Measurements from ENCODE around the gene YIF1A.

YIF1A gene

GRCh38 chr11:66271816-66272215, 17.1 kb downstream of the YIF1A start:
- CTCF ChIA-PET: no interaction called here
- TF ChIP-seq CTCF (IDR thresholded peaks at IDR 0.05; ENCODE audit: control extremely low read depth, extremely low read depth, low read depth, missing control alignments): no peak
- POLR2A ChIA-PET: interaction anchor here (2.0 kb wide), 1 partner anchor 17 kb away, joined by 7 read pairs; the partner anchor contains the start of gene YIF1A
- DNase-seq (ENCODE audit: extremely low spot score): no peak

DNA sequence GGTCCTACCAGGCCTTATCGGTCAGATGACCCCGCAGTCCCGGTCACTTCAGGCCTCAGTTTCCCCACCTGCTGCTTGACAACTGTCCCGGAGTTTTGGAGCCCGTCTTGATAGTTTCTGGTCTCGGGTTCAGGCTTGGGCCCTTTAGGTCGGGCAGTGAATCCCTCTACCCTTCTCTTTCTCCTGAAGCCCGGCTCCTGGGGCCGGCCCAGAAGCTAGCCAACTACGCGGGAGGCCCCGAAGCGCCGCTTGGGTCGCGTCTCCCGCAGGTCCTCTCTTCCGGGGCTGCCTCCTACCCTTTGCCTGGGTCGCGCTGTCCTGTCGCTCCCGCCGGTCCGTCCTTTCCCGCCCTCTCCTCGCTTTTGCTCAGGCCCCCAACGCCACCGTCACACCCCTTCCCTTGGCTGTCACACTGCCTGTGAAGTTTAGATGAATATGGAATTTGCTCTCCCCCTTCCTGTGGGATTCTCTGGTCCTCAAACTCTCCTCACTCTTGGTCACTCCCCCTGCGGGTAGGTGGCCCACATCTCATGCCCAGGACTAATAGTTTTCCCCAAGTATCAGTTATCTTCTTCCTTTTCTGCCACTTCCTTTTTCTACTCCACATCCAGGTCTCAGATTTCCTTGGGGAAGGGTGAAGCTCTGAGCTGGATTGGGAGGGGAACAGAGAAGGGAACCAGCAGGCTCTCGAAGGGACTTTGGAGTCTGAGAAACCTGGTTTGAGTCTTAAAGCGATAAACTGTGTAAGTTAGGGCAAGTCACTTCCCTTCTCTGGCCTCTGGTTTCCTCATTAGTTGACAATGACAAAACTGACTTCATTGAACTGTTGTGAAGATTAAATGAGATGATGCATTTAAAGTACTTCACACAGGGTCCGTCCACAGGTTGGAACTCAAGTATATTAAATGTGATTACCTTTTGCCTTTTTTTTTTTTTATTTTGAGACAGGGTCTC, 19.7 kb downstream of the YIF1A start:
- TF ChIP-seq CTCF (IDR thresholded peaks at IDR 0.05; ENCODE audit: control extremely low read depth, extremely low read depth, low read depth, missing control alignments): no peak
- no peak for DNase-seq (ENCODE audit: extremely low spot score)
- CTCF ChIA-PET: interaction anchor here (0.7 to 2.2 kb wide), 4 partner anchors 8 to 47 kb away, joined by 3 to 10 read pairs (median 3); no protein-coding TSS in a partner anchor
- POLR2A ChIA-PET: no interaction called here

DNA sequence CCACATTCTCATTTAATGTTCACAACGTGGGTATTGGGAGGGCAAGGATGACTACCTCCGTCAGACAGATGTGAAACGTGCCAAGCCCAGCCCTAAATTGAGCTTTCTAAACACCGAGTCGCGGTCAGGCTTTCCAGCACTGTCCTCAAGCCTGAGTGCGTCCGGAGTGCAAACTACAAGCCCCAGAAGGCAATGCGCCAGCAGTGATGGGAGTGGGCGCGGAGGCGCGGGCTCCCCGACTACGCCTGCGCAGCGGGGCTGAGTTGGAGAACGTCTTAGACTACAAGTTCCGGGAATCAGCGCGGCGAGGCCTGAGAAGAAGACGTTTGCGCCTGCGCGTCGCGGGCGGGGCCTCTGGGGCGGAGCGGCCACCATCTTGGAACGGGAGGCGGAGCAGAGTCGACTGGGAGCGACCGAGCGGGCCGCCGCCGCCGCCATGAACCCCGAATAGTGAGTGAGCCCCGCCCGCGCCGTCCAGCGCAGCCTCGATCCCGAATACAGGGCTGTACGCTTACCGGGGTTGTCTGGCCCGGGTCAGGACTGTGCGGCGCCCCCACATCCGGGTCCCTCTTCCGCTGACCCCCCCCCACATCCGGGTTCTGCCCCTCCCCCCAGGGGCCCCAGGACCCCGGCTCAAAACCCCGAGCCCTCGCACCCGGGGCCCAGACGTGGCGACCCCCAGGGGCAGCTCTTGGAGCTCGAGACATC, 20.5 kb downstream of the YIF1A start, which contains the start of gene RAB1B:
Gene RAB1B (plus strand): TSS at position 396 of the 708 bp plus-strand sequence. CDS start 41 bp downstream, at position 437.
- ChIA-PET POLR2A (interaction anchor here (1.0 to 1.4 kb wide), 3 partner anchors 13 to 21 kb away, joined by 3 to 5 read pairs (median 4); partner anchors contain the start of gene YIF1A), CTCF (interaction anchor here (0.7 to 2.2 kb wide), 3 partner anchors 9 to 46 kb away, joined by 3 to 10 read pairs (median 3); no protein-coding TSS in a partner anchor)
- no peak for TF ChIP-seq CTCF (IDR thresholded peaks at IDR 0.05; ENCODE audit: control extremely low read depth, extremely low read depth, low read depth, missing control alignments)
- peak; percentile 98 for DNase-seq (ENCODE audit: extremely low spot score)

DNA sequence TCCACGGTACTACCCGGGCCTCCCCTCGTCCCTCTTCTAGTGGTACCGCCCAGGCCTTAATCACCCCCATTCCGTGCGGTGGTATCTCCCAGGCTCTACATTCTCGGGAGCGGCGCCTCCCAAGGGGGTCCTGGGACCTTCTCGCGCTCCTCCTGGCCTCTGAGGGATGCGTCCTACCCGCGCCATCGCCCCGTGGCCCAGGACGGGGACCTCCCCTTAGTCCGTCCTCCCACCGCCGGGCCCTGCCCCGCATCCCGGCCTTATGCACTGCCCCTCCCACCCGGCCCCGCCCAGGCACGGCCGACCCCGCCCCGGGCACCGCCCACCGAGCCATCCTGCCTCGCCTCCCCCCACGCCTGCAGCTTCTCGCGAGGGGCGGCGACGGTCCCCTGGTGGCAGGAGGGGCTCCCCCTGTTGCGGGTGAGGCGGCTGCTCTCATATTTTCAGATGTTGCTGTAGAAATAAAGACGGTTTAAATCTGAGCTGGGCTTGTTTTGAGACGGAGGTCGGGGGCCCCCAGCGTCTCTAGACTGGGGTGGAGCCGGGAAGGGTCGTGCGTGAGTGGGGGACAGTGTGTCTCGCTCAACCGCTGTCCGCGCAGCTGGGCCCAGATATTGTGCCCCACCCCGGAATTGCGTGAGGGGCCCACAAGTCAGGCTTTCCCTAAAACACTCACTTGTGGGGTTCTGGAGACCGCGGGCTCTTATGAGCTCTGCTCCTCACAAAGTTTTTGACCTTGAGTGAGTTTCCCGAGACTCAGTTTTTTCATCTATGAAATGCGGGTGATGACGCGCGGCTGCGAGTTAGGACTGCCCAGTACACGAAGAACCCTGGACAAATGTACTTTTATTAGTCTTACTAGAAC, 21.3 kb downstream of the YIF1A start:
- DNase-seq (ENCODE audit: extremely low spot score): peak; percentile 94
- POLR2A ChIA-PET: interaction anchor here (1.0 to 1.4 kb wide), 3 partner anchors 13 to 21 kb away, joined by 3 to 5 read pairs (median 4); partner anchors contain the start of gene YIF1A
- CTCF ChIA-PET: interaction anchor here (2.2 kb wide), 1 partner anchor 45 kb away, joined by 10 read pairs; no protein-coding TSS in a partner anchor
- no peak for TF ChIP-seq CTCF (IDR thresholded peaks at IDR 0.05; ENCODE audit: control extremely low read depth, extremely low read depth, low read depth, missing control alignments)

- DNase-seq (ENCODE audit: extremely low spot score): no peak
- TF ChIP-seq CTCF (IDR thresholded peaks at IDR 0.05; ENCODE audit: control extremely low read depth, extremely low read depth, low read depth, missing control alignments): no peak
- CTCF ChIA-PET: interaction anchor here (2.2 kb wide), 1 partner anchor 45 kb away, joined by 10 read pairs; no protein-coding TSS in a partner anchor
- POLR2A ChIA-PET: interaction anchor here (1.3 to 1.4 kb wide), 2 partner anchors 14 to 19 kb away, joined by 4 to 5 read pairs; no protein-coding TSS in a partner anchor
These were observed 21.9 kb downstream of the YIF1A start for GRCh38 chr11:66267039-66267378.

Measured in GM10248 (cell line).